GM13977 (cell line): ENCODE results near the gene ATP10D.
A peak's percentile ranks its signal among the peaks of the same experiment; 100 is the strongest.
"Not testable (repeated sequence)": the region's sequence is repeated elsewhere in the genome, so short reads cannot be mapped to it uniquely, and the experiment has no call there.

ENCODE experiments used
- DNase-seq: peaks from one replicate; pipeline ENCODE4 v3.0.0; 2012; ENCODE audit warnings: low spot score
- CTCF ChIP-seq: IDR thresholded peaks from 2 replicates; pipeline ENCODE4 v1.5.1; 2012; ENCODE audit warnings: mild to moderate bottlenecking, control low read depth; ENCODE audit not compliant: insufficient read depth; ENCODE audit errors: extremely low read depth, missing control alignments
- in situ Hi-C: fragments of 300-500 bp; cut with MboI; formaldehyde crosslinking; loops from one replicate; pipeline ENCODE4 v1.12.0; 2022; ENCODE audit warnings: low sequenced_read_pairs, low pct_unique_long_range_greater_than_20kb, mixed read lengths, inconsistent platforms; ENCODE audit not compliant: unreplicated experiment

ATP10D gene

GRCh38 chr4:47513461-47513860 lies 28.4 kb downstream of the ATP10D start:
- no peak for DNase-seq
- in situ Hi-C loops, result no loop called here
- no peak for TF ChIP-seq CTCF

- no peak for TF ChIP-seq CTCF
- in situ Hi-C loops, result no loop called here
- DNase-seq, result peak; percentile 53
Observed at GRCh38 chr4:47519239-47519883, 34.3 kb downstream of the ATP10D start.

GRCh38 chr4:47525154-47525819 lies 40.2 kb downstream of the ATP10D start:
- in situ Hi-C loops, result no loop called here
- no peak for DNase-seq
- TF ChIP-seq CTCF, result no peak

GRCh38 chr4:47526281-47526680 lies 41.2 kb downstream of the ATP10D start:
- no peak for DNase-seq
- no peak for TF ChIP-seq CTCF
- in situ Hi-C loops, result no loop called here

GRCh38 chr4:47528646-47529045 lies 43.6 kb downstream of the ATP10D start:
- DNase-seq, in situ Hi-C loops: not testable (repeated sequence)

GRCh38 chr4:47530801-47531200 lies 45.7 kb downstream of the ATP10D start:
- no peak for TF ChIP-seq CTCF
- no peak for DNase-seq
- in situ Hi-C loops, result no loop called here

GRCh38 chr4:47531241-47531953 lies 46.3 kb downstream of the ATP10D start:
- in situ Hi-C loops, result no loop called here
- DNase-seq, result peak; percentile 20
- no peak for TF ChIP-seq CTCF
